GM21529 (cell line): Measurements from ENCODE around the gene LRRC2.
"Not testable (repeated sequence)": the region's sequence is repeated elsewhere in the genome, so short reads cannot be mapped to it uniquely, and the experiment has no call there.

Experiments
- ATAC-seq: cut with Tn5 transposase; IDR thresholded peaks from one replicate; pipeline ENCODE4 v1.9.1; 2021; ENCODE audit not compliant: unreplicated experiment

The LRRC2 gene

DNA sequence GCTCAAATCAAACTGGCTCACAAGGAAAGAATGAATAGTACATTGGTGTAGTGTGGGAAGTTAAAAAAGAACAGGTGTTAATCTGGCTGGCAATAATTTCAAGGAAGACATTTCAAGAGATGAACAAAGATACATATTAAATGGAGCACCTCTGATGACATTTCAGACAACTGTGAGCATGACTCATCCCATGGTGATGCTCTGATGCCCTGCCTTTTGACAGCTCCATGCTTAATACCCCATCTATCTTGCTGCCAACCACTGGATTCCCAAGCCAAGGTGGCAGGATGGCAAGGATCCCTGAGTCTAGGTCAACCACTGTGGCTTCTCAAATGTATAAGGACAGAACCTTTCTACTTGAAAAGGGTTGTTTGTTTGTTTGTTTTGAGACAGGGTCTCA is 29.3 kb downstream of the LRRC2 start:
- no peak for ATAC-seq

DNA sequence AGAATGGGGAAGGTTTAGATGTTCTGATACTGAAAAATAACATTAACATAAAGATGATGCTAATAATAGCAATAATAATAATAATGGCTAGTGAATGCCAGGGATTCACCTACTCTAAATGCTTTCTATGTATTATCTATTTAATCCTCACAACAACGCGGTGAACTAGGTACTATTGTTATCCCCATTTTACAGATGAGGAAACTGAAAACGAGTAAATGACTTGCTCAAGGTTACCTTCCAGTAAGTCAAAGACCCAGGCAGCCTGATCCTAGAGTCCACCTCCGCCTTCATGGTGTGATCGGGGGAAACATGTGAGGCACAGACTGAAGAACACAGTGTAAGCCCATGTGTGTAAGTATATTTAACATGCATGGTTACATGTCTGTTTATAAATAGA is 30.4 kb downstream of the LRRC2 start:
- ATAC-seq, result no peak

DNA sequence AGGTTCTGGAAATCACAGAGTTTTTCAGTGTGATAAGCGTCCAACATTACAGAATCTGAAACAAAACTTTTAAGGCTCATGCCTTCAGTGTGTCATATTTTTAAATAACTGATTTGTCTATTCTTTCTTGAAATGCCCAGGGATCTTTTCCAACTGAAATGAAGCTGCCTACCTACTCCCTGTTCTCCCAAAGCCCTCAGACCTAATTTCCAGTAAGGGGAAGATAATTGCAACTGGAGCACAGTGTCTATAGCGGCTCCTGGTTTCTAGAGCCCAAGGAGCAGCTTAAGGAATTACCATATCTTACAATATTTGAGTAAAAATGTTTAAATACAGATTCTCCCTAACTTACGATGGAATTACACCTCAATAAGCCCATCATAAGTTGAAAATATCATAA is 33.0 kb downstream of the LRRC2 start:
- ATAC-seq, result no peak

DNA sequence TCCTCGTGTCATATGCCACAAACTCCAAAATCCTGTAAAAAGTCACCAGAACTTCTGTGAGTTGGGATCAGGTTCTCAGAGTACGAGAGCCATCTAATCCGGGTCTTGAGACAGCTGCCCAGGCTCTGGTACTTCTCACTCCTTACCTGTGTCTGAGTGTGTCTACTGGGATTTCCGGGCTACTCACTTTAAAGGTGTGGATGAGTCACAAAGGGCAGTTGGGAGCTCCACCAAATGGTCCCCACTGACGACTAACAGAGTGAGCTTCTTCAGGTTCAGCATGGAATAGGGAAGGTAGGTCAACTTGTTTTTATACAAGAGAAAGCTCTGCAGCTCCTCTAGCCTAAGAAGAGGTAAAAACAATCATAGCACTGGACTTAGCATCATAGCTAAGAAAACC is 38.9 kb downstream of the LRRC2 start:
- no peak for ATAC-seq

DNA sequence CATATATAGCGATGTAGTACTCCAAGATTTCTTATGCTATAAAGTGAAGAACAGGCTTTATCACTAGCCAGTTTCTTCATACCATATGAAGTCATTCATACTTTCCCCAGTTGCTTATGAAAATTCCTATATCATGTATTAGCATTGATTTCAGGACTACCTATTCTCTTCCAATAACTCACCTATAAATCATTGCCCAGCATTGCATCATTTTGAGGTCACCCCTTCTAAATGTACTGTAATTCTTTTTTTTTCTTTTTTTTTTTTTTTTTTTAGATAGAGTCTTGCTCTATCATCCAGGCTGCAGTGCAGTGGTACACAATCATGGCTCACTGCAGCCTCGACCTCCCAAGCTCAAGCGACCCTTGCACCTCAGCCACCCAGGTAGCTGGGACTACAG is 41.3 kb downstream of the LRRC2 start:
- ATAC-seq, result no peak

DNA sequence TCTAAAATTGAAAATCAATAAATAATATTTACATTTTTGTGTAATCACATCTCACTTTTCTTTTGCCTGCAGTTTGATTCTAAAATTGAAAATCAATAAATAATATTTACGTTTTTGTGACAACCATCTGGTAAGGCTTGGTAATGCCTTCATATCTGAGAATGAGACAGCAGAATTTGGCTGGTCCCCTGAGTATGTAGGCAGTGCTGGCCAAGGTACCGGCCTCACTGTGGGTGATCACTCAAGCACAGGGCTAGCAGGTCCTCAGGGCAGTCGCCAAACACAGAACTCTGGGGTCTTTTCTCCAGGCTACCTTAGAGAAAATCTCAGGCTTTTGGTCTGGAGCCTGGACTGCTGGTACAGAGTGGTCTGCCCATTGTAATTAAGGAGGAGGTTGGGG is 42.1 kb downstream of the LRRC2 start:
- ATAC-seq, result no peak

DNA sequence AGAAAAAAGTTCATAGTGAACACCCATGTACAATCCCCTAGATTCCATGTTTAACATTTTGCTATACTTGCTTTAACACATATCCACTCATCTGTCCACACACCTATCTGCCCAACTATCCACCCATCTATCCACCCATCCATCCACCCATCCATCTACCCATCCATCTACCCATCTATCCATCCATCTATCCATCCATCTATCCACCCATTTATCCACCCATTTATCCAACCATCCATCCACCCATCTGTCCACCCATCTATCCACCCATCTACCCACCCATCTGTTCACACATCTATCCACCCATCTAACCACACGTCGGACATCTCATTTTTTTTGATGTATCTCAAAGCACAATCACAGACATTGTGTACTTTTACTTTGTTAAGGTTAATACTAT is 42.5 kb downstream of the LRRC2 start:
- ATAC-seq, result no peak

DNA sequence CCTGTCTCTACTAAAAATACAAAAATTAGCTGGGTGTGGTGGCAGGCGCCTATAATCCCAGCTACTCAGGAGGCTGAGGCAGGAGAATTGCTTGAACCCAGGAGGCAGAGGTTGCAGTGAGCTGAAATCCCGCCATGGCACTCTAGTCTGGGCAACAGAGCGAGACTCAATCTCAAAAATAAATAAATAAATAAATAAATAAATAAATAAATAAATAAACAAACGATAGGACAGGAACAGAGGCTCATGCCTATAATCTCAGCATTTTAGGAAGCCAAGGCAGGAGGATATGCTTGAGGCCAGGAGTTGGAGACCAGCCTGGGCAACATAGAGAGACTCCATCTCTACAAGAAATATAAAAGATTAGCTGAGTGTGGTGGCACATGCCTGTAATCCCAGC is 43.9 kb downstream of the LRRC2 start:
- ATAC-seq, result not testable (repeated sequence)

DNA sequence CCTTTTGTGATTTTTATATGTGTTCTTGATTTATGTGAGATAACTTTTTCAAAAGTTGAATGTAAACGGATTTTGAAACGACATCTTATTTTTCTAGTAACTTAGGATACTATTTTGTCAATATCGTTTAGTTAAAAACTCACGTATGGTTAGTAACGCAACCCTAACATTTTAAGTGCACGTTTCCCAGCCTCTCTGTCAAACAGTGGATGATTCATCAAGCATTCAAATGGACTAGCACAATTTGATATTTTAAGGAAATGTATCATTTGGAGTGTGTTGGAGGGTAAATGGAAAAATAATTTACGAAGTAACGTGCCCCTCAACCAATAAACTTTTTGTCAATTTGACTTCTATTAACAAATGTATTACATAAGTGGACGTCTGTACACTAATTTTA is 45.0 kb downstream of the LRRC2 start:
- no peak for ATAC-seq

DNA sequence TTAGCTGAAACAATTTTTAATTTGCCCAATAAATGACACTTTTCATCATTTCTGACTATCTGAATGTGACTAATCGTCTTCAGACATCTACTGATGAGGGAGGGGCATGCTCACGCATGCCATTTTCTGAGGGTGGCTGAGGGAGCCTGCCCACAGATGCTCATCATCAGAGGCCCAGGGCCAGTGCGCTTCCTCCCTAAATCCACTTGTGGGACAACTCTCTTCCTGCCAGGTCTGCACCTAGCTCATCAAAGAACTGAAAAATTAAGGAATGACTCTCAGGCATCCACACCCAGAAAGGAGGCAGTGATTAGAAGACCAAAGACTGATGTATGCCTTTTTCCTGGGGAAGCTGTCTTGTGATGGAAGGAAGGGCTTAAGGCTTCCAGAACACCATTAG is 45.6 kb downstream of the LRRC2 start:
- ATAC-seq, result no peak

DNA sequence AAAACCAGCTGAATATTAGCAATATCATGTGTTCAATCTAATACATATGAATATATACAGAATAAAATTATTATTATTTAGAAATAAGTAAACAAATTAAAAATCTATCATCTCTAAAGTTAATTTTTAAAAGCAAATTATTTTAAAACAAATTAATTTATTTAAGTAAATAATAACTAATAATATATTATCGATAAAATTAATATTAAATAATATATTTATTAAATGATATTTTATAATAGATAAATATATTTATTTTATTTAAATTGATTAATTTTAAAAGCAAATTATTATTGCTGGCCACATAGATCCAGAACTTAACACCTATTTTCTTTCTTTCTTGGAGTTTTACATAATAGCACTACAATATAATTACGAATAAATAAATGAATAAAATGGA is 46.1 kb downstream of the LRRC2 start:
- no peak for ATAC-seq

DNA sequence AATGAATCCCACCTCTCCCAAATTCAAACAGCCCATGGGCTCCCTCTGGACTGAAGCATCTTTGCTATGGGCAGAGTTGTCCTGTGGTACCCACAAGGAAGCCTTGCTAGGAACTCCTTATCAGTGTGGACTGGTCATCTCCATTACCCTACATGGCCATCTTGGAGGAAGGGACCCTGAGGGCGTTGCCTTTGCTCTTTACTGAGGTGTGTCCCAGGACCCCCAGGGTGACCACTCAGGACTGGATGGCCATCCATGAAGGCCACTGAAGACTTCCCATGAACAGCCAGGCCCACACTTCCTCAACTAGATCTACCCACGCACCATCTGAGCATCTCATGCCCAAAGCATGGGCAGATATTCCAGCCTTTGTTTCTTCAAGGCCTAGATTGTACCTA is 48.3 kb downstream of the LRRC2 start:
- no peak for ATAC-seq

DNA sequence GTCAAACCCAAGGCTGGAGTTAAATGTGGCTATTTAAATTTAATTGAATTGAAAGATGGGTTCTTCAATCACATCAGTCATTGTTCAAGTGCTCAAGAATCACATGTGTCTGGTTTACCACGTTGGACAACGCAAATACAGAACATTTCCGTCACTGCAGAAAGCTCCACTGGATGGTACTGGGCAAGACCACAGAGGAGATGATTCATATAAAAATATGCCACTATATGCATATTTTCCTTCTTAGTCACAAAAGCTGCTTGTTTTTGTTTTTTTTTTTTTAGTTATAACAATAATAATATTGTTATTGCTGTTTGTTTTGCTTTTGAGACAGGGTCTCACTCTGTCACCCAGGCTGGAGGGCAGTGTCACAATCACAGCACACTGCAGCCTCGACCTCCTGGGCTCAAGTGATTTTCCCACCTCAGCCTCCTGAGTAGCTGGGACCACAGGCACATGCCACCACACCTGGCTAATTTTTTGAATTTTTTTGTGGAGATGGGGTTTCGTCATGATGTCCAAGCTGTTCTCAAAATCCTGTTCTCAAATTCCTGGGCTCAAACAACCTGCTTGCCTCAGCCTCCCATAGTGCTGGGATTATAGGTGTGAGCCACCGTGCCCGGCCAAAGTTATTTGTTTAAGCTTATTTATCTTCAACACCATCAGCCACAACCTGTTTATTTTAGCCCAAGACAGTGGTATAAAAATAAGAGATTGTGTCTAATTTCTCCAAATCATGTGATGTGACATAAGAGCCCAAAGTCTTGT is 48.9 kb downstream of the LRRC2 start:
- no peak for ATAC-seq

DNA sequence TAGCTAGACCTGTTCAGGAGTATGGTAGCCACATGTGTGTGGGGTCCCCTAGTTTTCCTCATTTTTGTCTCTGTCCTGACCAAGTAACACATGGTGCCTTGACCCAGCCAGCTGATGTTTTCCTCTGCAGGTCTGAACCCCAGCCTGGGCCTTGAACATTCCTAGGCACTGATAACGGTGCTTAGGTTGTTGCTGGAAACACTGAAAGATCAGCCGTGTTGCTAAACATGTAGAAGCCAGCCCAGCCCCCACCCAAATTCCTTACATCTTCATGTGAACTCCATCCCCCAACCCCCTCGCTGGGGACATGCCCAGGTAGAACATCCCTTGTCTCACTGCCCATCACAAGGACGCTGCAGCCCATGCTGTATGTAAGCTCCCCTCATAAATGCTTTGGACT is 49.6 kb downstream of the LRRC2 start:
- ATAC-seq, result no peak

DNA sequence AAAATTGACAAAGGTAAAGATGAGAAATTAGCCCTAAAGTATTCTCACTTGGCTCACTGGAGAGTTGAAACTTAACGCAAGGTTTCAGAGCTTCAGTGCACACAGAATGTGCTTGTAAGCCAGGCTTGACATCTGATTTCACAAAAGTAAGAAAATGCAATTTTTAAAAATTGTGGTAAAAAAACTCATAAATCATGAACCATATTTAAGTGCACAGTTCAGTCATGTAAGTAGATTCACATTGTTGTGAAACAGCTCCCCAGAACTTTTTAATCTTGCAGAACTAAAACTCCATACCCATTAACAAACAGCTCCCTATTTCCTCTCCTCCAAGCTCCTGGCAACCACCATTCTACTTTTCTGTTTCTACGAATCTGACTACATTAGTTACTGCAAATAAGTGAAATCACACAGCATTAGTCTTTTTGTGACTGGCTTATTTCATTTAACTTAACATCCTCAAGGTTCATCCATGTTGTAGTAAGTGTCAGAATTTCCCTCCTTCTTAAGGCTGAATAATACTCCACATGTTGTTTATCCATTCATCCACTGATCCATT is 53.8 kb downstream of the LRRC2 start:
- ATAC-seq, result no peak

DNA sequence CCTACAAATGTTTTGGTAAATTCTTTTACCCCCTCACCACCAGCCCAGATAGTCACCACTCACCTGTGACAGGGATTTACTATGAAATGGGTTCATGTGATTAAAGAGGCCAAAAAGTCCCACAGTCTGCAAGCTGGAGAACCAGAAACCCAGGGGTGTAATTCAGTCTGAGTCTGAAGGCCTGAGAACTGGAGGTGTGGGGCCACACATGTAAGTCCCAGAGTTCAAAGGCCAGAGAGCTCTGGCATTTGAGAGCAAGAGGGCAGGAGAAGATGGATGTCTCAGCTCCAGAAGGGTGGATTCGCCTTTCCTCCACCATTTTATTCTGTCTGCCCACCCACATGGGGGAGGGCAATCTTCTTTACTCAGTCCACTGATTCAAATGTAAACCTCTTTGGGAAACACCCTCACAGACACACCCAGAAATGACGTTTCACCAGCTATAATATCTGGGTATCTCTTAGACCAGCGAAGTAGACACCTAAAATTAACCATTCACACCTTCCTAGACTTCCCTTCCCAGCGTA is 56.4 kb downstream of the LRRC2 start:
- no peak for ATAC-seq

DNA sequence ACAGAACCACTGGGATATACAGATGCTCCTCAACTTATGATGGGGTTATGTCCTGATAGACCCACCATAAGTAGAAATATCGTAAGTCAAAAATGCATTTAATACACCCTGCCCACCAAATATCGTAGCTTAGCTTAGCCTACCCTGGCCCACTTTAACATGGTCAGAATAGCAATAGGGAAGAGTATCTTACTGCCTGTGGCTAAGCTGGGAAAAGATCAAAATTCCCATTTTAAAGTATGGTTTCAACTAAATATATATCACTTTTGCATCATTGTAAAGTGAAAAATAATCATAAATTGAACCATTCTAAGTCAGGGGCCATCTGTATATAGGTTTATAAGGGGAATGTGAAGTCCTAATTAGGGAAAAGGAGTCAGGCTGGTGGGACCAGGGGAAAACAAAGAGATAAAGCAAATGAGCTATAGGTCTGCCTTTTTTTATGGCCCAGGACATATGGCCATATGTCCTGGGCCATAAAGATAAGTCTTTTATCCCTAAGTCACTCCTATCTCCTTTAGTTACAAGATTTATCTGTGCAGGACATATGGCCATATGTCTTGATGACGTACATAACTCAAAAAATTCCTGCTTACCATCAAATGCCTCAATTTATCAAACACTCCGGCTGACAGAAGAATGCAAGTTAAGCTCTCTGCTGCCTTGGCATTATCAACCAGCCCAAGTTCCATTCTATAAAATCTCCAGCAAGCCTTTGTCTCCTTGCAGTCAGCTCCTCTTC is 57.1 kb downstream of the LRRC2 start:
- ATAC-seq, result no peak

DNA sequence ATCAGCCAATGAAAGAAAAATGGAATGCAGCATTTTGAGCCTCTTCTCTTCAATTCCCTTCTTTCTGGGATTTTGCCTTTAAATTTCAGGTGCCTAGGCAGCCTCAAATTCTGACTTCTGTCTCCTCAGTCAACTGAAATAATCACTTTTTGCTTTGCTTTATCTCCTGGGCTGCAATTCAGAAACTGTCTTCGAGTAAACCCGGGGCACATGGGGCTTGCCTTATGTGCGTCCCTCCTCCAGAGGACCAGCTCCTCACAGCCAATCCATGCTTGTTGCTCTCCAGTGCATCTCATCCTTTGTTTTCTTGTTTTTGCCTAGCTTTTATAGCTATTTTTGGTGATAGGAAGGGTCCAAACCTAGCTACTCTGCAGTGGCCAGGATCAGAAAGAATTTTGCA is 59.6 kb downstream of the LRRC2 start:
- no peak for ATAC-seq

DNA sequence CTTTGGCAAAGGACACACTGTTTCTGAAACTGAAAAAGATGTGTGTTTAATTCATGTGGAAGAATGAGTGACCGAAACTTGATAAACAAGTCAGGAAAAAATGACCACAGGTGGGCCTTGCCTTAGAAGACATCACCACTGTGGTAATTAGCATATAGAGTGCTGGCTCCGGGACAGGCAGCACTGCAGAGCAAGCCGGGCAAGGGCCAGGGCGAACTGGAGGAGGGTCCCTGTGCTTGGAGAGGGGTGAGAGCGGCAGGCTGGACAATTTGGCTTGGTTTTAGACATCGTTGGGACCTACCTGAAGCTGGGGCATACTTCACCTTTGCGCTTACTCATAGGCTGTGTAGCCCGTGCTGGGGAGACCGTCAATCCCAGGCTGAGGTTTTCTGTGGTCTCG is 60.1 kb downstream of the LRRC2 start:
- ATAC-seq, result no peak

DNA sequence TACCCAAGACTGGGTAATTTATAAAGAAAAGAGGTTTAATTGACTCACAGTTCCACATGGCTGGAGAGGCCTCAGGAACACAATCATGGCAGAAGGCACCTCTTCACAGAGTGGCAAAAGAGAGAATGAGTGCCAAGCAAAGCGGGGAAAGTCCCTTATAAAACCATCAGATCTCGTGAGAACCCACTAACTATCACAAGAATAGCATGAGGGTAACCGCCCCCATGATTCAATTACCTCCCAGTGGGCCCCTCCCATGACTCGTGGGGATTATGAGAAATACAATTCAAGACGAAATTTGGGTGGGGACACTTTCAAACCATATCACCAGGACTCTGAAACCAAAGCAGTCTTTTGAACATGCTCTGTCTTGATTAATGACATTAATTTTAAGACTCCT is 61.3 kb downstream of the LRRC2 start:
- no peak for ATAC-seq

DNA sequence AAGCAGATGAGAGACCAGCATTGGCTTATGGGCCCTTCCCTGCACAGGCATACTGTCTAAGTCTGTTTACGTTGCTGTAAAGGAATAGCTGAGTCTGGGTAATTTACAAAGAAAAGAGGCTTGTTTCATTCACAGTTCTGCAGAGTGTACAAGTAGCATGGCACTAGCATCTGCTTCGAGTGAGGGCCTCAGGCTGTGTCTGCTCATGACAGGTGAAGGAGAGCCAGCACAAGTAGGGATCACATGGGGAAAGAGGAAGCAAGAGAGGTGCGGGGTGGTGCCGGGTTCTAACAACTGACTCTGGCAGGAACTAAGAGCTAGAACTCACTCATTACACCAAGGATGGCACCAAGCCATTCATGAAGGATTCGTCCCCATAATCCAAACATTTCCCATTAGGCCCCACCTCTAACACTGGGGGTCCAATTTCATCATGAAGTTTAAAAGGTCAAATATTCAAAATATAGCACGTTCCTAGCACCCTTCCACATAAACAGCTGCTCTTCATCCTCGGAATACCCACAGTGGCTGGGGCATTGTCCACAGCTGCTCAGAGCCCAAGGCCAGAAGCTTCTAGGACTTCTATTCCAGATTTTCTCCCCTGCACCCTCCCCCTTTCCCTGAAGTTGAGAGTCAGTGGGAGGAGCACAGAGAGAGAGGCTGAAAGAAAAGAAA is 62.8 kb downstream of the LRRC2 start:
- ATAC-seq, result no peak

DNA sequence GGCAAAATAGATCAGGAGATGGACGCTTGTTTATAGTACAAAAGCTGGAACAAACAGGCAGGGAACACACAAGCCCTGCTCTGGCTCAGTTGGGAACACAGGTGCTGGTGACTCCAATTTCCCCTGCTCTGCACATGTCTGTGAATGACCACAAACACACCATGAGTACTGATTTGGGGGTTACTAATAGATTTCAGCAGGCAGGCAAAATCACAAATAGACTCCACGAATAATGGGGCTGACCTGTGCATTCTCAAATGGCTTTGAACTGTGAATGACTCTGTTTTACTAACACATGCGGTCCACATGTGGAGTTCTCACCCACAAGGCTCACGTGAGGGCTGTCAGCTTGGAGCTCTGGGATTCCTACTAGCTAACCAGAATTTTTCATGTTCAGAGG is 64.4 kb downstream of the LRRC2 start:
- ATAC-seq, result no peak
